Kidney (tissue), 14 donors: ENCODE measurements around the gene ACTRT2. TPM values are rescaled to one million over a fixed set of nuclear protein-coding genes. Genes with fewer than 3 reads are reported as not detected.

Source experiments
- DNase-seq, 5 donors: peaks; one replicate each; pipeline ENCODE4 v3.0.0-alpha.2; 2013 to 2020
- FAIRE-seq: peaks from 2 replicates; lab custom pipeline; 2012; peaks lifted over from hg19 to GRCh38; lab: Jason Lieb, UNC
- H3K27ac ChIP-seq, 2 donors: one replicate each; pipeline ENCODE4 v1.7.0; 2013; ENCODE audit warnings: low read depth in 2 of 2, low read length in 2 of 2, inconsistent platforms in 1 of 2
- H3K27me3 ChIP-seq: one replicate; pipeline ENCODE4 v1.7.1; 2013; ENCODE audit warnings: low read length, inconsistent platforms; ENCODE audit not compliant: control insufficient read depth, insufficient read depth
- H3K36me3 ChIP-seq, 3 donors: one replicate each; pipeline versions ENCODE4 v1.7.0 to v1.7.1; 2013; ENCODE audit warnings: low read length in 3 of 3, control low read depth in 1 of 3, inconsistent platforms in 1 of 3; ENCODE audit not compliant: insufficient read depth in 3 of 3, control insufficient read depth in 2 of 3
- H3K4me1 ChIP-seq, 3 donors: one replicate each; pipeline versions ENCODE4 v1.7.0 to v1.7.1; 2013; ENCODE audit warnings: low read length in 3 of 3, inconsistent platforms in 1 of 3, low read depth in 1 of 3; ENCODE audit not compliant: control insufficient read depth in 2 of 3, insufficient read depth in 2 of 3
- H3K4me3 ChIP-seq, 3 donors: one replicate each; pipeline versions ENCODE4 v1.7.0 to v1.8.1; 2013; ENCODE audit warnings: low read length in 3 of 3, control low read depth in 1 of 3, inconsistent platforms in 1 of 3
- H3K9ac ChIP-seq, 3 donors: one replicate each; pipeline versions ENCODE4 v1.7.0 to v1.7.1; 2013; ENCODE audit warnings: low read length in 3 of 3, control low read depth in 1 of 3, inconsistent platforms in 1 of 3
- H3K9me3 ChIP-seq, 3 donors: one replicate each; pipeline versions ENCODE4 v1.7.0 to v1.7.1; 2013; ENCODE audit warnings: low read length in 3 of 3, control low read depth in 1 of 3, inconsistent platforms in 1 of 3; ENCODE audit not compliant: control insufficient read depth in 2 of 3, insufficient read depth in 1 of 3
- intact Hi-C: fragments of 100-400 bp; cut with DNase I; formaldehyde crosslinking; loops from one replicate; pipeline ENCODE4 v1.11.1; 2022
- polyA plus RNA-seq: library from polyadenylated mRNA; stranded (reverse); fragments of 350-450 nt; fragmentation: Illumina TruSeq; extraction: RNeasy Lipid Tissue Mini Kit (QIAGEN cat#74804); gene quantifications from one replicate; pipeline ENCODE4 v1.2.3, GENCODE V29; 2014; ENCODE audit warnings: low read depth, low replicate concordance; ENCODE audit not compliant: insufficient read depth
- total RNA-seq: library from RNA; stranded (reverse); fragmentation: NEBNext Ultra II Directional; extraction: Animal tissue kit (Norgen Biotek cat#: 25700); gene quantifications from one replicate; pipeline ENCODE4 v1.2.1, GENCODE V29; 2021
- TF ChIP-seq, protein P1 (sequence below): IDR thresholded peaks from 3 replicates; pipeline ENCODE4 v1.5.1; 2012; ENCODE audit warnings: mild to moderate bottlenecking, moderate library complexity, borderline replicate concordance; ENCODE audit not compliant: insufficient read depth; ENCODE audit errors: extremely low read depth
- donor health status: control.
- donor health status: control.
- donor health status: control.
- donor health status: control.
- donor health status: control.
- donor health status: DM: yes; HTN: yes; CAD: no.
- donor health status: Normal renal cell carcinoma (clear cell type).

ACTRT2 gene
- total and polyA plus RNA-seq, 2 donors from 2014 or later = not detected

DNA sequence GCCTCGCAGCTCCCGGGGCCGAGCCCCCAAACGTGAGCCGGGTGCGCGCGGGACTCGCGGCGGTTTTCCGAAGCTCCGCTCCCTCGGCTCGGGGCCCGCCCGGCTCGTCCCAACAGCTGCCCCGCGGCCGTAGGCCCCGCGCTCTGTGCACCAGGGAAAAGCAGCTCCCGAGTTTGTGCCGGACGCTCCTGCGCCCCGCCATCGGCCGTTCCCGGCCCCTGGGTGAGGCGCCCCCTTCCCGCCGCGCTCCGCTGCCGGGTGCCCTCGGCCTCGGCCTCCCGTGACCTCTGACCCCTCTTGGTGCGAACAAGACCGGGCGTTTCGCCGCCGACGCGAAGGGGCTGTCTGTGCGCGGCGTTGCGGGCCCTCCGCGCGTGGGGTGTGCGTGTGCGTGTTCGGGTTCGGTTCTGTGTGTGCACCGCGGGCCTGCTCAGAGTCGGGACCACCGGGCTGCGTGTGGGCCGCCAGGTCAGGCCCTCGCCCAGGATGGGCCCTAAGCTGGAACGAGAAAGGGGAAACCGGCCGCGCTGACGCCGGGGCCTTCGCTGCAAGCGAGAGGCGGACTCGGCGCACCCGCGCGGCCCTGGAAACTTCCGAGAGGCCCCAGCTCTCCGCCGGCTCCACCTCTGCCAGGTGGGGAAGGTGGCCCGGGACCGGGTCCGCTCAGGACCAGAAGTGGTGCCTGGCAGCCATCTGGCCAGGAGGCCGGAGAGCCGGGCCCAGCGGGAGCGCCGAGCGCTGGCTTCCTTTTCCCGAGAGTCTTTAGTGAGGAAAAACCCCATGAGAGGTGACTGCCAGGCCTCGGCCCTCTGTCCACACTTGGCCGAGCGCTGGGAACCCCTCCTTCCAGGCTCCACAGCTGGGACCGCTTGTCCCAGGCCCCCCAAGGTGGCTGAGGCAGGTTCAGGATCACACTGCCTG is 49.6 kb downstream of the ACTRT2 start:
- Histone ChIP-seq H3K9ac (peak overlapping the region in 2 of 3 donors; percentile 79 to 92), H3K9me3 (no peaks in the 10 kb centered on the region), H3K27me3 (peaks cover 13% of the 10 kb centered on the region), H3K36me3 (no peaks in the 10 kb centered on the region), H3K4me3 (peak overlapping the region in 2 of 3 donors; percentile 45 to 57), H3K4me1 (peaks cover 0 to 4% (median 0%) of the 10 kb centered on the region in 3 donors), H3K27ac (peak overlapping the region; percentile 91 to 93)
- peak in 4 of 5 donors; percentile 13 to 73 (median 46) for DNase-seq
- no peak for FAIRE-seq
- TF ChIP-seq, protein P1, sequence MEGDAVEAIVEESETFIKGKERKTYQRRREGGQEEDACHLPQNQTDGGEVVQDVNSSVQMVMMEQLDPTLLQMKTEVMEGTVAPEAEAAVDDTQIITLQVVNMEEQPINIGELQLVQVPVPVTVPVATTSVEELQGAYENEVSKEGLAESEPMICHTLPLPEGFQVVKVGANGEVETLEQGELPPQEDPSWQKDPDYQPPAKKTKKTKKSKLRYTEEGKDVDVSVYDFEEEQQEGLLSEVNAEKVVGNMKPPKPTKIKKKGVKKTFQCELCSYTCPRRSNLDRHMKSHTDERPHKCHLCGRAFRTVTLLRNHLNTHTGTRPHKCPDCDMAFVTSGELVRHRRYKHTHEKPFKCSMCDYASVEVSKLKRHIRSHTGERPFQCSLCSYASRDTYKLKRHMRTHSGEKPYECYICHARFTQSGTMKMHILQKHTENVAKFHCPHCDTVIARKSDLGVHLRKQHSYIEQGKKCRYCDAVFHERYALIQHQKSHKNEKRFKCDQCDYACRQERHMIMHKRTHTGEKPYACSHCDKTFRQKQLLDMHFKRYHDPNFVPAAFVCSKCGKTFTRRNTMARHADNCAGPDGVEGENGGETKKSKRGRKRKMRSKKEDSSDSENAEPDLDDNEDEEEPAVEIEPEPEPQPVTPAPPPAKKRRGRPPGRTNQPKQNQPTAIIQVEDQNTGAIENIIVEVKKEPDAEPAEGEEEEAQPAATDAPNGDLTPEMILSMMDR = no peak
- intact Hi-C loops = no loop called here

DNA sequence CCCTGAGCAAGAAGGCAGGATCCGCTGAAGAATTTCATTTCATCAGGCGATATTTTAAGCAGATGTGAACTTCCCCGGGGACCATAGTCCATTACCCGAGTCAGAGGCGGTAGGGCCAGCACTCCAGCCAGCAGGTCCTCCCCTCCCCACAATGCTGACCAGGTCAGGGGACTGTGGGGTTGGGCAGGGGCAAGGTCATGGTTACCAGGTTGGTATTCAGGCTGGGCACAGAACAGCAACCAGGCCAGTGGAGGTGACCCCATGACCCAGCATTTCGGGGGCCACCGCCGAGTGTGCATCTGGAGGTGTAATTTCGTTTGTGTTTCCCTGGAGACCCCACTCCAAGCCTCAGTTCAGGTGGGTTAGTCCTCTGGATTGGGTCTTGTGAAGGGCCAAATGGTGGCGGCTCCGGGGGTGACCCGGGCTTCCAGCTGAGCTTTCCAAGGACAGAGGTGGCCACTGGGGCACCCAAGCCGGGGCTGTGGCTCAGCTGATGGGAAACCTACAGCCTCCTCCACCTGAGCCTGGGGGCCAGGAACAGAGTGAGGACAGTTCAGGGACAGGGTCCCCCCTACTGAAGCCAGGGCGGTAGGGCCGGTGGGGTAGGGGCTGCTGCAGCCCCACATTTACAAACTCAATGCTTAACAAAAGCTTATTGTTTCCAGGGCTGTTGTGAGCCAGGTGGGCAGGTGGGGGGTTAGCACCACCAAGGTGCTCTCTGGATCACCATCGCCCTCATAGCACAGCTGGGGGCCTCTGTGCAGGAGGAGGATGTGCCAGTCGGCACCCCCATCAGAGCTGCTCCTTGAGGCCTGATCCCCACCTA is 50.5 kb downstream of the ACTRT2 start:
- DNase-seq (peak in 2 of 5 donors; percentile 43 to 68), FAIRE-seq (no peak)
- intact Hi-C loops = no loop called here
- H3K9me3 ChIP-seq = no peaks in the 10 kb centered on the region
- H3K27me3 ChIP-seq = peaks cover 14% of the 10 kb centered on the region
- peak overlapping the region; percentile 91 to 93 for H3K27ac ChIP-seq
- H3K4me3 ChIP-seq = peak overlapping the region in 2 of 3 donors; percentile 45 to 57
- H3K9ac ChIP-seq = peak overlapping the region in 2 of 3 donors; percentile 87 to 92
- TF ChIP-seq, protein P1 = no peak
- no peaks in the 10 kb centered on the region for H3K36me3 ChIP-seq
- H3K4me1 ChIP-seq = peaks cover 0 to 6% (median 0%) of the 10 kb centered on the region in 3 donors

Other genes starting within 250 kb of the ACTRT2 start
- 2.4 TPM for gene TTC34, start 219.8 kb upstream of the ACTRT2 start, total RNA-seq
- gene TTC34, start 219.8 kb upstream of the ACTRT2 start, polyA plus RNA-seq = 0.15 TPM
- gene PRDM16, start 47.7 kb downstream of the ACTRT2 start, total RNA-seq = 21.9 TPM
- 3.0 TPM for gene PRDM16, start 47.7 kb downstream of the ACTRT2 start, polyA plus RNA-seq